ENCODE results near the gene KCNG1.
A peak's percentile ranks its signal among the peaks of the same experiment; 100 is the strongest.

The KCNG1 gene

GRCh38 chr20:50957276-50957675 is 65.6 kb downstream of the KCNG1 start:
- H3K79me1 ChIP-seq (ENCODE audit: low read depth, low read length): peaks cover 14% of the 10 kb centered on the region
- H3K4me3 ChIP-seq (ENCODE audit: low read length in 2 of 2): peak overlapping the region; percentile 38 to 90
- H3K4me2 ChIP-seq (ENCODE audit: insufficient read depth, low read length, poor library complexity, severe bottlenecking): peak overlapping the region; percentile 35
- WGBS, 2 donors (ENCODE audit: extremely low coverage in 2 of 2, insufficient read length in 2 of 2, insufficient replicate concordance in 1 of 2): no CpG with 5 or more reads among the region's 7 CpGs
- no peak overlapping the region for H3K9ac ChIP-seq (ENCODE audit: low read depth, low read length, poor library complexity)
- peaks cover 7 to 60% of the 10 kb centered on the region in 2 donors for H3K36me3 ChIP-seq (replicated peaks in 1 of 2; ENCODE audit: control insufficient read depth in 2 of 2, insufficient read depth in 2 of 2, low read length in 2 of 2)
- H2BK120ac ChIP-seq (ENCODE audit: low read depth, low read length): no peak overlapping the region
- no peak for DNase-seq (ENCODE audit: low spot score)
- H2BK12ac ChIP-seq (ENCODE audit: low read length): no peak overlapping the region
- peaks cover 15 to 18% of the 10 kb centered on the region in 2 donors for H3K4me1 ChIP-seq (ENCODE audit: control insufficient read depth in 2 of 2, insufficient read depth in 1 of 2, low read depth in 1 of 2, low read length in 2 of 2)
- H2BK15ac ChIP-seq (ENCODE audit: low read length): no peak overlapping the region
- H3K27me3 ChIP-seq (ENCODE audit: control insufficient read depth in 3 of 3, insufficient read depth in 3 of 3, low read depth in 1 of 3, low read length in 3 of 3): no peaks in the 10 kb centered on the region
- H3K9me3 ChIP-seq (replicated peaks in 1 of 2; ENCODE audit: control insufficient read depth in 2 of 2, insufficient read depth in 1 of 2, low read depth in 1 of 2, low read length in 2 of 2): no peaks in the 10 kb centered on the region
- no peak overlapping the region for H4K8ac ChIP-seq (ENCODE audit: low read depth, low read length)
- H3K18ac ChIP-seq (ENCODE audit: low read length): no peak overlapping the region
- no peak overlapping the region for H2AFZ ChIP-seq (ENCODE audit: low read length)
- H3K4ac ChIP-seq (ENCODE audit: low read length): no peak overlapping the region
- H3K23ac ChIP-seq (ENCODE audit: low read depth, low read length, poor library complexity): no peak overlapping the region
- no peak overlapping the region for H2BK5ac ChIP-seq (ENCODE audit: low read length)
- no peak overlapping the region for H4K91ac ChIP-seq (ENCODE audit: low read depth, low read length, poor library complexity)
- H3K27ac ChIP-seq (replicated peaks; ENCODE audit: low read length): no peak overlapping the region
- H3K14ac ChIP-seq (ENCODE audit: low read length): no peak overlapping the region
- no peak overlapping the region for H2AK5ac ChIP-seq (ENCODE audit: low read depth, low read length)

- Histone ChIP-seq H3K4me1 (ENCODE audit: control insufficient read depth in 2 of 2, insufficient read depth in 1 of 2, low read depth in 1 of 2, low read length in 2 of 2) (peaks cover 6 to 9% of the 10 kb centered on the region in 2 donors), H3K27ac (replicated peaks; ENCODE audit: low read length) (no peak overlapping the region), H2AK5ac (ENCODE audit: low read depth, low read length) (no peak overlapping the region), H2BK5ac (ENCODE audit: low read length) (no peak overlapping the region), H2BK120ac (ENCODE audit: low read depth, low read length) (no peak overlapping the region), H3K4me2 (ENCODE audit: insufficient read depth, low read length, poor library complexity, severe bottlenecking) (no peak overlapping the region), H3K18ac (ENCODE audit: low read length) (no peak overlapping the region), H3K14ac (ENCODE audit: low read length) (no peak overlapping the region), H3K4me3 (ENCODE audit: low read length in 2 of 2) (no peak overlapping the region), H3K23ac (ENCODE audit: low read depth, low read length, poor library complexity) (no peak overlapping the region), H2AFZ (ENCODE audit: low read length) (no peak overlapping the region), H2BK12ac (ENCODE audit: low read length) (no peak overlapping the region), H2BK15ac (ENCODE audit: low read length) (no peak overlapping the region), H4K8ac (ENCODE audit: low read depth, low read length) (no peak overlapping the region), H3K36me3 (replicated peaks in 1 of 2; ENCODE audit: control insufficient read depth in 2 of 2, insufficient read depth in 2 of 2, low read length in 2 of 2) (peaks cover 11 to 71% of the 10 kb centered on the region in 2 donors), H3K9ac (ENCODE audit: low read depth, low read length, poor library complexity) (no peak overlapping the region), H3K4ac (ENCODE audit: low read length) (no peak overlapping the region), H3K9me3 (replicated peaks in 1 of 2; ENCODE audit: control insufficient read depth in 2 of 2, insufficient read depth in 1 of 2, low read depth in 1 of 2, low read length in 2 of 2) (no peaks in the 10 kb centered on the region), H3K27me3 (ENCODE audit: control insufficient read depth in 3 of 3, insufficient read depth in 3 of 3, low read depth in 1 of 3, low read length in 3 of 3) (no peaks in the 10 kb centered on the region), H4K91ac (ENCODE audit: low read depth, low read length, poor library complexity) (no peak overlapping the region), H3K79me1 (ENCODE audit: low read depth, low read length) (peaks cover 6% of the 10 kb centered on the region)
- DNase-seq (ENCODE audit: low spot score): no peak
Observed at GRCh38 chr20:50953821-50954220, 69.1 kb downstream of the KCNG1 start.

Data from neuronal stem cell (in vitro differentiated cells).